Epidermal melanocyte (primary cell): ENCODE data around the gene ARPC5L.
"Not testable (repeated sequence)": the region's sequence is repeated elsewhere in the genome, so short reads cannot be mapped to it uniquely, and the experiment has no call there.

Source experiments
- DNase-seq: peaks from one replicate; pipeline ENCODE4 v3.0.0; 2011; ENCODE audit warnings: low spot score; ENCODE audit not compliant: insufficient read length

The ARPC5L gene

GRCh38 chr9:124840300-124840833, 21.6 kb upstream of the ARPC5L start:
- DNase-seq: no peak

DNA sequence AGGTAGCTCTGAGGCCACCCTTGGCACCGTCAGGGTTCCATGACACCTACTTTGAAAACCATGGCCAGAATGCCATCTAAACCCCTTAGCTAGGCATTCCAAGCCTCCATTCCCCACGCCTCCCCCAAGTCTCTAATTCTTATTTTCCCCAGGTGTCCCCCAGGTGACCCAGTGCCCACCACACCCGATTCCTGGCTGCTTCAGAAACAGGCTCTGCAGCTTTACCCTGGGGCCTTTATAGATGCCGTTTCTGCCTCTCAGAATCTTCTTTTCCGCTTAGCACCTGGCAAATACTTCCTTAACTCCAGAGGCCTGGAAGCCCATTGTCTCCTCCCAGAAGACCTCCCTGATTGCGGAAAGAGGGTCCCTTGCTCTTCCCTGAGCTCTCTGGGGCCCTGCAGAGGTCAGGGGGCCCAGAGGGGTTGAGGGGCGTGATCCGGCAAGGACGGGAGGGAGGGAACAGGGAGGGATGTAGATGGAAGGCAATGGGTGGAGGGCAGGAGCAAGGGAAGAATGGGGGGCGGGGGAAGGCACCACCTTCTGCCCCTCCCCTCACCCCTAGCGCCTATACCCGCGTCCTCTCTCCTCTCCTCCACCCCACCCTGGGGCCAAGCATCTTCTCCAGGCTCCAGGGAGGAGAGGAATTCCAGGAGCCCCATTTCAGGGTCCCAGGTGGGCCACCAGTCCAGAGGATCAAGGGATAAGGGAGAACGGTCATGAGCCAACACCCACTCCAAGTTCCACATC, 20.7 kb upstream of the ARPC5L start:
- no peak for DNase-seq

DNA sequence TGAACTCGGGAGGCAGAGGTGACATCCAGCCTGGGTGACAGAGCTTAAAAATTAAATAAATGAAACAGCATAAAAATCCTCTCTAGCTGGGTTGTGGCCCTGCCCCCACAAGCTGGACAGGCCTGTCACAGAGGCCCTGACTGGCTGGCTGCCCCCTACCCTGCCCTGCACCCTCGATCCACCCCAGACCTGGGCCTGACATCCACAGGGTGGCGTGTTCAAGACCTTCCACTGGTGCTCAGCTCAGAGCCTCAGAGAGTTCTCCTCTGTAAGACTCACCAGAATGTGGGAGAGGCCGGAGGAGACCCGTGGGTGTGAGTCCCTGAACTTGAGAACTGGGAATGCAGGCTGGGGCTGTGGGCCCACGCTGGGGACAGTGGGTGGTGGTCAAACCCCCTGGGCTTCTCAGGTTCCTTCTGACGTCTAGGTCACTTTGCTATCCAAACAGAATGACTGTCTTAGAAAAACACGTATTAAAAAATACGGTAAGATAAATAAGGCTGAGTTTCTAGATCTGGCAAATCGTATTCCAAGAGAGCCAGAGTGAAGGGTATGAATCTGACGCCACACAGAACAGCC, 18.4 kb upstream of the ARPC5L start:
- no peak for DNase-seq

GRCh38 chr9:124844291-124844690, 17.6 kb upstream of the ARPC5L start:
- no peak for DNase-seq

- DNase-seq: not testable (repeated sequence)
Measured at GRCh38 chr9:124846467-124846866, 15.5 kb upstream of the ARPC5L start.

GRCh38 chr9:124846969-124847368, 15.0 kb upstream of the ARPC5L start:
- DNase-seq: no peak

DNA sequence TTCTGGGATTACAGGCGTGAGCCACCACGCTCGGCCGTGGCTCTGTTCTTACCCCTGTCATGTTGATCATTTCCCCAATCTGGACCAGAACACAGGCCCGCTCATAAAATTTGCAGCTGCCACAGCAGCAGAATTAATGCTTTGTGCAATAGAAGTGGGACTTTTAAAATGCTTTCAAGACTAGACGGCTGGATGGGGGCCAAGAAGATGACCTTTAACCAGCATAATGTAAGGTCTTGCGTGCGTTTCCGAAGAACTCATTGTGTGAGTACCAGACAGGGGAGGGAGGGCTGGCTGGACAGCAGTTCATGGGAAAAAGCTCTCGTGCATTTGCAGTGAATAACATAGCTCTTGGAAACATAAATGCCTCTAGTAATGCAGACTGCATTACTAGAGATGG, 12.1 kb upstream of the ARPC5L start:
- peak; percentile 95 for DNase-seq

- DNase-seq: no peak
Measured at GRCh38 chr9:124852121-124852828, 9.7 kb upstream of the ARPC5L start.

DNA sequence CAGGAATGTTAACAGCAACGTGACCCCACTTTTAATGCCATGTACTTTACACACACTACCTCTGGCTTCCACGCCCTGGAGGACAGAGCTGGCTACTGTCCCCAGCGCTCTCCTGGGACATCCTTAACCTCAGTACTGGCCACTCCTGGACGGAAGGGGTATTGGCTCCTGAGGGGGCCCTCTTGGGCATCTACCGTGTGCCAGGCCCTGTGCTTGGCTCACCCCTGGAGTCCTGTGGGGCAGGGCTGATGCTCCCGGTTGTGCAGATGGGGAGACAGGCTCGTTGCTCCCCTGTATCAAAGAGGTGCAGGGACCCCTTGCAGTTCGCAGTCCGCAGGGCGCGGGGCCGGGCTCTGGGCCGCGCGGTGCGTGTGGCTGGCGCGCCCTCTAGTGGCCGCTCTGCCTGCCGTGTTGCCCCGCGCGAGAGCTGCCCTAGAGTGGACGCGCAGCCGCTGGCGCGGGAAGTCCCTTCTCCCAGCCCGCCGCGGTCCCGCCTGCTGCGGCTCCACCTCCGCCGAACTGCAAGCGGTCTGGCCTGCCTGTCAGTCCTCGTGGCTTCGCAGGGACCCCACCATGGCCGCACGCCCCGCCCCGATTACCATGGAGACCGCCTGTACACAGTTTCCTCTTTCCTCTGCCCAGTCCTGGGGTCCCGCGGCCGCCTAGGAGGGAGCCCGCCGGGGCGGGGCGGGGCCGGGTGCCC, 8.9 kb upstream of the ARPC5L start, which contains the start of gene WDR38:
WDR38 (plus strand) TSS at position 632 of the 703 bp plus-strand sequence. CDS start 72 bp downstream, outside the sequence.
- peak; percentile 90 for DNase-seq

DNA sequence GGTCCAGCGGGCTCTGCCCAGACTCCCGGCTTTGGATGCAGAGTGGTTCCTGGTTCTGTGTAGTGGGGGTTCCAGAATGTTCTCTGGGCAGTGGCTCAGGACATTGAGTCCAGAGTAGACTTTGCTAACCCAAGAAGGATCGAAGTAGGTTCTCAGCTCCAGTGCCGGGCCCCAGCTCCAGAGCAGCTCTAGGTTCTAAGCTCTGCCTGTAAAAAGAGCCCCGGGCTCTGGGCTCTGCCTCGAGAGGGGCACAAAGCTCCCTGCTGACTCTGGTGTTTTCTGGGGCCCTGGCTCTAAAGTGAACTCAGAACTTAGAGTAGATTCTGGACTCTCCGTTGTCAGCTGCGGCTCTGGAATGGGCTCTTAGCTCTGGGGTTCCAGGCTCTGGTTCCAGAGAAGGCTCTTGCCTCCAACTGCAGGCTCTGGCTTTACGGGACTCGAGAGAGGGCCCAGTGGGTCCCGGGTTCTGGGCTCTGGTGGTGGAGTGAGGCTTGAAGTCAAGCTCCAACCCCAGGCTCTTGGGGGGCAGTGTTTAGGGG, 8.3 kb upstream of the ARPC5L start:
- DNase-seq: no peak

DNA sequence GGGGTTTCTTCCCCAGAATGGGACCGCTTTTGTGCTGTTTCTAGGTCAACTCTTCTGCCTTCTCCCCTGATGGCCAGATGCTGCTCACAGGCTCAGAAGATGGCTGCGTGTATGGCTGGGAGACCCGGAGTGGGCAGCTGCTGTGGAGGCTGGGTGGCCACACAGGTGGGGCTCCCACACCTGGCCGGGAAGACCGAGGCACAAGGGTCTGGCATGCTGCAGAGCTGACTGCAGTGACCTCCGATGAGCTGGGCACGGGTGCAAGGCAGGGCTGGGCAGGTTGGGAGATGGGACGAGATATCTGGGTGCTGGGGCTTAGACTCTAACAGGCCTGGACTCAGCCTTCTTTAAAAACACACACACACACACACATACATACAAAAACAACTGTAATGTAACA, 7.8 kb upstream of the ARPC5L start:
- DNase-seq: no peak

DNA sequence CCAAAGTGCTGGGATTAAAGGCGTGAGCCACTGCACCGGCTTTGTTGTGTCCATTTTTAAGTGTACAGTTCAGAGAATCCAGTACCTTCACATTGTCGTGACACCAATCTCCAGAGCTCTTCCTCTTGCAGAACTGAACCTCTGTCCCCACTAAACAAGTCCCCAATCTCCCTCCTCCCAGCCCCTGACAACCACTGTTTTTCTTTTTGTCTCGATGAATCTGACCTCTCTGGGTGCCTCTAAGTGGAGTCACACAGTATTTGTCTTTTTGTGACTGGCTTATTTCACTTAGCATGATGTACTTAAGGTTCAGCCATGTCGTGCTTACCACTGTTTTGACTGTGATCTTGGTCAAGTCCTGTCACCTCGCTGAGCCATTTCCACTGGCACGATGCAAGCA, 7.1 kb upstream of the ARPC5L start:
- no peak for DNase-seq

- DNase-seq: no peak
Measured at GRCh38 chr9:124855566-124855943, 6.4 kb upstream of the ARPC5L start.

DNA sequence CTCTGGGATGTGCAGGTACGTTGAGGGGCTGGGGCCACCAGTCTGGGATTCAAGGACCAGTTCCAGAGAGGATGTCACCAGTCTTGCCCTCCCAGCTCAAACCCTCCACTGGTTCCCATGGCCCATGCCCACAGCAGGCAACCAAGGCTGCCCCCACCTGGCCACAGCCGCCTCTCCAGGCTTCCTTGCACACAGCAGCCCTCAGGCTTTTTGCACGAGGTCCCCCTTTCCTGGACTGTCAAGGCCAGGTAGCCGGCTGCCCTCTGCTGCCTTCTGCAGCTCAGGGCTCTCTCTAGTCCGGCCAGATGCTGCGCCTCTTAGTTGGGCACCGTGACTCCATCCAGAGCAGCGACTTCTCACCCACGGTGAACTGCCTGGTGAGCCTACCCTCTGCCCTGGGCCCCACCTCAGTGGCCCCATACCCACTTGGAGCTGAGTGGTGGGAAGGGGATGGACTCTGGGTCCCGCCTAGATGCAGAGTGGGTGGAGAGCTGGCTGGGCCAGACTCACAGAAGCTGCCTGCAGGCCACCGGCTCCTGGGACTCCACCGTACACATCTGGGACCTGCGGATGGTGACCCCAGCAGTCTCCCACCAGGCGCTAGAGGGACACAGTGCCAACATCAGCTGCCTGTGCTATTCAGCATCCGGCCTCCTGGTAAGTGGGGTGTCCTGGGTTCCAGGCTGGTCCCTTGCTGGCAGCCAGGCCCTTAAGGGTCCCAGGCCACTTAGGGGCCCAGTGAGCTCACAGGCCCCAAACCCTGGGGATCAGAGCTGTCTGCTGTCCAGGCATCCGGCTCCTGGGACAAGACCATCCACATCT, 5.8 kb upstream of the ARPC5L start:
- no peak for DNase-seq

DNA sequence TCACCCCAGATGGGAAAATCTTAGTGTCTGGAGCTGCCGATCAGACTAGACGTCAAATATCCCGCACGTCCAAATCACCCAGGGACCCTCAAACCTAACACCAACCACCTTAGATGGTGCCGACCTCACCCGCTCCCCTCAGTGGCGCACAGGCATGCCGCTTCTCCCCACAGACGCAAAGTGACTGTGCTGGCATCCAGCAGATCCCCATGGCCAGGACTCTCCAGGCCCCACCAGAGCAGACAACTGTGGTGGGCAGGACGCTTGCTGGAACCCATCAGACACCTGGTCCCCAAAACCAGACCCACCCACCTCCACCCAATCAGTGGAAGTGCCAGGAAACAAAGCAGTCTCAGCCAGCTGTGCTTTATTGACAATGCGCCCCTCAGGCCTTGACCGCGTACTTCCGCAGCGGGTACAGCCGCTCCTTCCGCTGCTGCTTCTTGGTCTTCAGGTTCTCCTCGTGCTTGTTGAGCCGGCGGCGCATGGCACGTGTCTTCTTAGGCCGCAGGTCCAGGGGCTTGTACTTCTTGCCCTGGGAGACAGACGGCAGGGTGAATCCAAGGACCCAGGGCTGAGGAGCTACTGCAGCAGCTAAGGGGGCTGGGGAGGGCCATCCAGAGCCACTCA, 4.3 kb upstream of the ARPC5L start:
- no peak for DNase-seq

DNA sequence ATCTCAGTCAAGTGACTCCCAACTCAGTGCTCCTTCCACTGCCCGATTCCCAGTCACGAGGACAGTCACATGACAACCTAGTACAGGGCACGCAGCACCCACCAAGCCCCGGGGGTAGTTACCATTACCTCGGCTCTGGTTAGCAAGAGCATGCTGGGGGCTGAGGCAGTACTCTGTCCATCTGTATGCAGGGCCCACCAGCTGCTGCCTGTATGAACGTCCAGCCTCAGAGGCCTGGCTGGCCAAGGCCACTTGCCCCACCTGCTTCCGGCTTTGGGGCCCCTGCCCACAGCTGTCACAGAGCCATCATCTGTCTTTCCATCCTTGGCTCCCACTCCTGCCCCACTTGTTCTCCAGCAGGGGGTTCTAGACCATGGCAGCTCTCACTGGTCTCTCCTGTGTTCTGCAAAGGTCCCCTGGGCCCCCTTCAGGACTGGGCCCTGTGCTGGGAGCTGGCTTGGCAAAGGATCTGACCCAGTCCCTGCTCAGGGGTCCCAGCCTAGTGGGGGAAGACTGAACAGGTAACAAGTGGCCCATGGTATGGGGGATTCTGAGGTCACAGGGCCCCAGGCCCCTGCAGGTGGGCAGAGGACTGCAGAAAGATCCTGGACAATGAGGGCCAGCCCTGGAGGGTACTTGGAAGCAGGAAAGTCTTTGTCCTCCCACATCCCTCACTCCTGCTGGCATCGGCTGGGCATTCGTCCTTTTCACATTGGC, 3.4 kb upstream of the ARPC5L start:
- no peak for DNase-seq

- no peak for DNase-seq
Measured at GRCh38 chr9:124859803-124860581, 1.9 kb upstream of the ARPC5L start.

- DNase-seq: no peak
Measured at GRCh38 chr9:124860582-124861341, 1.2 kb upstream of the ARPC5L start.
